Measurements from ENCODE around the gene MED27.

Gene MED27

DNA sequence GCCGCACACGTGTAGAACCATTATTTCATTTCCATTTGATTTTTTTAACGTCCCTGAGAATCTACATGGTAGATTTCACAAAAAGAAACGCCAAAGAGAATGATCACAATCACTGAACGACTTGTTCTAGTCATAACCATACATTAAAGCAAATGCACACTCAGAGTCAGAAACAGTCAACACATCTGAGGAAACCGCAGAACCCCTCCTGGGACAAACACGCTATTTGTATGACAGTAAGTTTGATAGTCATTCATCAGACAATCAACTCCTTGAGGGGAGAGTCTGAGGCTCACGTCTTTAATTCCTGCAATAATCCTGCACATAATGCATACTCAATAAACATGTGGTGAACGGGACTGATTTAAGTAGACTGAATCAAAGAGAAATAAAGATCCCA, 129.2 kb downstream of the MED27 start:
- TF ChIP-seq, protein P1, sequence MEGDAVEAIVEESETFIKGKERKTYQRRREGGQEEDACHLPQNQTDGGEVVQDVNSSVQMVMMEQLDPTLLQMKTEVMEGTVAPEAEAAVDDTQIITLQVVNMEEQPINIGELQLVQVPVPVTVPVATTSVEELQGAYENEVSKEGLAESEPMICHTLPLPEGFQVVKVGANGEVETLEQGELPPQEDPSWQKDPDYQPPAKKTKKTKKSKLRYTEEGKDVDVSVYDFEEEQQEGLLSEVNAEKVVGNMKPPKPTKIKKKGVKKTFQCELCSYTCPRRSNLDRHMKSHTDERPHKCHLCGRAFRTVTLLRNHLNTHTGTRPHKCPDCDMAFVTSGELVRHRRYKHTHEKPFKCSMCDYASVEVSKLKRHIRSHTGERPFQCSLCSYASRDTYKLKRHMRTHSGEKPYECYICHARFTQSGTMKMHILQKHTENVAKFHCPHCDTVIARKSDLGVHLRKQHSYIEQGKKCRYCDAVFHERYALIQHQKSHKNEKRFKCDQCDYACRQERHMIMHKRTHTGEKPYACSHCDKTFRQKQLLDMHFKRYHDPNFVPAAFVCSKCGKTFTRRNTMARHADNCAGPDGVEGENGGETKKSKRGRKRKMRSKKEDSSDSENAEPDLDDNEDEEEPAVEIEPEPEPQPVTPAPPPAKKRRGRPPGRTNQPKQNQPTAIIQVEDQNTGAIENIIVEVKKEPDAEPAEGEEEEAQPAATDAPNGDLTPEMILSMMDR (IDR thresholded peaks at IDR 0.05; ENCODE audit: control insufficient read depth, insufficient read depth, low read depth, low read length, missing control alignments), result no peak
- no peak overlapping the region for H3K4me3 ChIP-seq (ENCODE audit: control insufficient read depth, low read depth, low read length)
- no peak for DNase-seq (ENCODE audit: low read depth)

- no peak for DNase-seq (ENCODE audit: low read depth)
- TF ChIP-seq, protein P1 (IDR thresholded peaks at IDR 0.05; ENCODE audit: control insufficient read depth, insufficient read depth, low read depth, low read length, missing control alignments), result no peak
- no peak overlapping the region for H3K4me3 ChIP-seq (ENCODE audit: control insufficient read depth, low read depth, low read length)
These were observed 133.5 kb downstream of the MED27 start for GRCh38 chr9:131946180-131946579.

DNA sequence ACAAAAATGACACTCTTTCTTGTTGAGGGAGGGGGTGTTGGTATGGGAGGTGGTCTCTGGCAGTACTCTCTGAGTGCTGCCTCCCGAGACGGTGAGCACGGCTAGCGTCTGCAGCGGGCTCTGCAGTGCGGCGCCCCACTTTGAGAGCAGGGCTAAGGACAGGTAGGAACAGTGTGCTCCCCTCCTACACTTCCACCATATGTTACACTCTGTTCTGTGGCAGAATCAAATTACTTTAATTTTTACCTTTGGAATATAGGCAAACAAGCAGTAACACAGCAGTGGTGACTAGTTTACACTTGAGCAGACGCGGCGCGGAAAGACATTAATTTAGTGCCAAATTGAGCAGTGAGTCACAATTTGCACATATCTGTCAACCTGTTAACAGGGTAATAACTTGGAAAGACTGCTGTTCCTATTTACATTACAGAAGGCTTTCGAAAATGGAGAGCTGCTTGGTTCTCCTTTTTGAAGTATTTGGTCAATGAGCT, 136.3 kb downstream of the MED27 start:
- no peak for DNase-seq (ENCODE audit: low read depth)
- H3K4me3 ChIP-seq (ENCODE audit: control insufficient read depth, low read depth, low read length), result no peak overlapping the region
- TF ChIP-seq, protein P1 (IDR thresholded peaks at IDR 0.05; ENCODE audit: control insufficient read depth, insufficient read depth, low read depth, low read length, missing control alignments), result no peak

DNA sequence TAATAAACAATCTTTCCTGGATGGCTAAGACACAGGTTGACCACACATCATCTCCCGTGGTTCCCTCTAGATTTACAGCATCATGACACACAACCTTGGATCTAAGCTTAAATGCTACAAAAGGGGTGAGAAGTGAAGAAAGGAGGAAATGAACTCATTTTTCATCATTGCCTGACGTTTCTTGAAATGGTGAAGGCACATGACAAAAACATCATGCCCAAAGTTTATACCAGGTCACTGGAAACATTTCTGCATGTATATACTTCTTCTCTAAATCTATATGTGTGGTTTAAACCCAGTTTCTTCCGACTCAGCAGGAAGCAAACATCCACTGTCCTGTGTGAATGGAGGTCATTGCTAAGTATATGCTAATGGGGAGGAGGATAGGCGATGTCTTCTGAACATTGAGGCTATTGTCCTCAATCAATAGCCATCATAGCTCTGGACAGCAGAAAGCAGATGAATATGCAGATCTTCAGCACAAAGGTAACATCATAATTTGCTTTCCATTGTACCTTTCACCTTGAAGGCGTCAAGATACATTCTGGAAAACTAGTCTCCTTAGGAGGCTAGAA, 137.4 kb downstream of the MED27 start:
- TF ChIP-seq, protein P1 (IDR thresholded peaks at IDR 0.05; ENCODE audit: control insufficient read depth, insufficient read depth, low read depth, low read length, missing control alignments), result no peak
- H3K4me3 ChIP-seq (ENCODE audit: control insufficient read depth, low read depth, low read length), result no peak overlapping the region
- no peak for DNase-seq (ENCODE audit: low read depth)

DNA sequence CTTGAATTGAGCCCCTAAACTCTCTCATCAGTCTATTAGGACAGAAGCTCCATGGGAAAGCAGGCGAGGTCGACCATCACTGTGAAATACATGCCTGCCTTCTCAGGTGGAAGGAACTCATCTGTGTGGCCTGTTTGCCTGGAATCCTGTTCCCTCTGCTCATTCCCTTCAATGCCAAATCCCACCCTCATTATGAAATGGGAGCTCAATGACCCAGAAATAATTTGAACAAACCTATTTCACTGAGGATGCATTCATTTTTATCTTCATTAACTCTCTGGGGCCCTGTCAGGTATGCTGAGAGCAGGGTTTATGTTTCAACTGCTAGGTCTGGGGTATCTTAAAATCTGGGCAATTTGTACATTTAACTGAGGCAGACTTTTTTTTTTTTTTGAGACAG, 142.2 kb downstream of the MED27 start:
- no peak for DNase-seq (ENCODE audit: low read depth)
- TF ChIP-seq, protein P1 (IDR thresholded peaks at IDR 0.05; ENCODE audit: control insufficient read depth, insufficient read depth, low read depth, low read length, missing control alignments), result no peak
- H3K4me3 ChIP-seq (ENCODE audit: control insufficient read depth, low read depth, low read length), result no peak overlapping the region

DNA sequence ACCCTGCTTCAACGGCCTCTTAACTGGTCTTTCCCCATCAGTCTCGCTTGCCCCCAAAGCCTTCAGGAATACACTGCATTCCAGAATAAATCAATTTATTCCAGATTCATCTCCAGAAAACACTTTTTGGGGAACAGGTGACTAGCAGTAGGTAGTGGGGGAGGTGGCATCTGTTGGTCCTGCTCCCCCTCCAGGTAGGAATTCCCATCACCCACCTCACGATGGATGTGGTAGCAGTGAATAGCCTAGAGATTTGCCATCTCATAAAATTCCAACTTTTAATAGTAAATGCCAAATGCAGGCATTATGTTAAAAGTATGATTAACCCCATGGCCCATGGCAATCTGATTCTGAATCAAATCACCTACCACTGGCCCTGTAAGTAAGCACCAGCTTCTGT, 142.7 kb downstream of the MED27 start:
- no peak overlapping the region for H3K4me3 ChIP-seq (ENCODE audit: control insufficient read depth, low read depth, low read length)
- DNase-seq (ENCODE audit: low read depth), result no peak
- TF ChIP-seq, protein P1 (IDR thresholded peaks at IDR 0.05; ENCODE audit: control insufficient read depth, insufficient read depth, low read depth, low read length, missing control alignments), result no peak
